Hematopoietic multipotent progenitor cell treated with erythropoietin and hydrocortisone succinate and interleukin-3 and kit ligand, for 15 days (in vitro differentiated cells): ENCODE results near the gene FCER1G.
"Not testable (repeated sequence)": the region's sequence is repeated elsewhere in the genome, so short reads cannot be mapped to it uniquely, and the experiment has no call there.

ENCODE experiments used
- DNase-seq: peaks from one replicate; pipeline ENCODE4 v3.0.0-alpha.2; 2015; ENCODE audit warnings: low spot score

The FCER1G gene

DNA sequence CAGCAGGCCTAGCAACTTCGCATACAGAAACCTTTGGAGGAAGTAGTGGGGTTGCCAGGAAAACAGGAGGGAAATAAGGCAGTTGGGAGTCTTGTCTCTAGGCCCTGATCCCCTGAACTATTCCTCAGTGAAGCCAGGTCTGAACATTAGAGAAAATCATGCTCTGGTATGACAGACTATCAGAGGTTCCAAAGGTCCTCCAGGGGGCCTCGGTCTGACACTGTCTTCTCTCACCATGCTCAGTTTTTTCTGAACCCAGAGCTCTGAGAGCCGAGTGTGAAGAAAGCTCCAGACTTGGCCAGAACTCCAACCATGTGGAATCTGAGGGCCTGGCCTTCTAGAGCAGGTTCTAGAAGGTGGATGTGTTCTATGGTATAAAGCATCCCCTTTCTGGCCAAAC, 14.8 kb downstream of the FCER1G start:
- DNase-seq, result no peak

DNA sequence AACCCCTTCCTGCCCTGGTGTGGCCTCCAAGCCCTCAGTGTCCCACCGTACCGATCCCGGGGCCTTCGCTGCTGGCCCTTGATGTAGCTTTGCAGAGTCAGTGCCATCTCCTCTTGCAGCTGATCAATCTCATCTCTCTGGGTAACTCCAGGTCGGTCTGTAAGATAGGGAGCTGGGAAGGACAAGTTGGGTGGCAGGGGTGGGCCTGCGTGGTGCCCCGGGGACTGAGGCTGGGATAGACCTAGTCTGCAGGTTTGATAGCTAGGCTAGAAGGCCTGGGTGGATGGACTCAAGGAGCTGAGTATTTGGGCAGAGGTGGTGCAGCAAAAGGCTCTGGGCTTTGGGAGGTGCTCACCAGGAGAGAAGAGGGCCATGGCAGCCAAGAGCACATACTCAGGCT, 15.7 kb downstream of the FCER1G start:
- DNase-seq, result no peak

DNA sequence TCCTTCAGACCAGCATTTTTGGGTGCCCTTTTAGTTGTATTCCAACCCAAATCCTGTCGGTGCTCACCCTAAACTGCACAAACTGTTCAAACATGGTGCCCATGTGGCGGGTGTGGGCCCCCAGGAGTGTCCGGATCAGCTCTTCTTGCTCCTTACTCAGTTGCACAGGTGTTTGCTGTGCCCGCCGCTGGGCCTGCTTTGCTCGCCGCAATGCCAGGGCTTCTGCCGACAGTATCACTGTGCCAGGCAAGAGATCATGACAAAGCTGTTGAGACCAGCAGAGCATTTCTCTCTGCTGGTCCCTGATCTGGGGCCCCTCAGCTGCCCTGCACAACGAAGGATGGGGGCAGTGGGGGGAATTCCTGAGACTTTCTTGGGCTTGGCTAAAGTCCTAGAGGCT, 18.0 kb downstream of the FCER1G start:
- DNase-seq, result no peak

DNA sequence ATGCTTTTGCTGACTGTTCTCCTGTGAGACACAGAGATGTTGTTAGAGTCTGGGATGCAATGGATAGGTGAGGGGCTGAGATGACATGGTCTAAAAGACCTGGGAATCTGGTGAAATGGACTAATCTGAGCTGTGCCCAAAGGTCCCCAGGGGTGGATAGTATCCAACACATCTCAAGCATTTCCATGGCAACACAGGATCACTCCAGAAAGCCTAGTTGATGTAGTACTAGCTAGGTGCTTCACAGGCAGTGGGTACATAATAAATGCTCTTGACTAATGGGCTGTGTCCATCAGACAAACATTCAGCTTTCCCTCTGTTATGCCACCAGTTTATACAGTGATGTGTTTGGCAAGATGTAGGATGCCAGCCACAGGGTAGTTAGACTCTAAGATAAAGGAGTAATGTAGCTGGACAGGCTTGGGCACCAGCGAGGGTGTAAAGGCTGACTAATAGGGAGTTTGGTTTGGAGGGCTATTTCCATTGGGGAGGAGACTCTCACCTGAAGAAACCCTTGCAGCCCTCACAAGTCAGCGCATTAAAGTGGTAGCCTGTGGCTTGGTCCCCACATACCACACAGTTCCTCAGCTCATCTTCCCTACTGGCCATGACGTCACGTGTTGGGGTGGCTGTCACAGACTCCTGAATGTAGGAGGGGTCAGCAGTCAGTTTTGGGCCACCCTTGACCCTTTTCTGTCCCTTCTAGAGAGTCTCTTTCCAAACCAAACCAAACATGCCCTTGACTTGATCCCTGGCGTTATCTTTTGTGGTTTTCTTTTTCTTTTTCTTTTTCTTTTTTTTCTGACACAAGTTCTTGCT, 21.1 kb downstream of the FCER1G start:
- DNase-seq, result no peak

DNA sequence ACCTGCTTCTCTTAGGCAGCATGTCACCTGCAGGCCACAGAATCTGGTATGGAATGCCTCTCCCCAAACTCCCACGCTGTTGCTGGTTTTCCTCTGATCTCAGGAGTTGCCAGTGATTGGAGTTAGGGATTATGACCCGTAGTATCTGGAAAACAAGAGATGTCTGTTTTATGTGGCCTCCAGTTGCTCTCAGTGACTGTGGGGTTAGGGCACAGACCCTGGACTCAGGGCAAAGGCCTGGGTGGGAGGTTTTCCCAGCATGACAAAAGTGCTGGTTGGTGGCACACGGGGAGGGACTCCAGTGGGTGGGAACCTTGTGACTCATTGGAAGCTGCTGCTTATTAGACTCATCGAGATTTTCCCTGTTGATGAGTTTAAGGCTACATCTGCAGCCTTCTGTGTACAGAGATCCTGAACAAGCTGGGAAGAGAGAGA, 23.0 kb downstream of the FCER1G start, which contains the start of gene NR1I3:
TSS of gene NR1I3 (minus strand) at position 165 of the 435 bp plus-strand sequence. CDS start 1,638 bp downstream, outside the sequence.
- no peak for DNase-seq

DNA sequence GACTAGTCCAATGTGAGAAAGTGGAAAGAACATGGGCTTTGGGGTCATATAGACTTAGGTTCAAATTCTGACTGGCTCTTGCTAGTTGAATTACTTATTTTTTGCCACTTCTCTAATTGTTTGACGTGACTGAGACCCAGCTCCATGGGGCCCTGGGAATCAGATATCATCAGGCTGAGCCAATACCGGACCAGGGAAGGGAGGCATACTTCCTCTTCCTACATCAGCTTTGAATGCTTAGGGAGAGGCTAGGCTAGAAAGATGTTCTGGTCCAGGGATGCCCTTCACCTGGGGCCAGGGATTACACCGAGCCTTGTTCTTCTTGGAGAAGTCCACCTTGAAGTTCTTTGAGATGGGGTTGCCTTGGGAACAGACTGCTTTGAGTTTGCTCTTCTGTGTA, 26.6 kb downstream of the FCER1G start:
- no peak for DNase-seq

DNA sequence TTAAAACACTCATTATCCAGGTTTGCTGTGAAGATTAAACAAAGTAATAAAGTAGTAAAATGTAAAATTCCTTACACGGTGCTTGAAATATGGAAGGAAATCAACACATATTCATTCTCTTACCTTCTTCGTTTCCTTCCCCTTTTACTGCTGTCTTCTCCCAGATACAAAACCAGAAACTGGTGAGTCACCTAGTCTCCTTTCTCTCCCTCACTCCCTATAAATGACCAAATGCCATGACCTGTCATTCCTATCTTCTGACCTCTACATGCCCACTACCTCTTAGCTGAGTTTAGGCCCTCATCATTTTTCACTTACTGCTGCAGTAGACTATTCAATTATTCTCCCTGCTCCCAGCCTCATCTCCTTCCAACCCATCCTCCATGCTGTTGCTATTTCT, 27.2 kb downstream of the FCER1G start:
- DNase-seq, result no peak

DNA sequence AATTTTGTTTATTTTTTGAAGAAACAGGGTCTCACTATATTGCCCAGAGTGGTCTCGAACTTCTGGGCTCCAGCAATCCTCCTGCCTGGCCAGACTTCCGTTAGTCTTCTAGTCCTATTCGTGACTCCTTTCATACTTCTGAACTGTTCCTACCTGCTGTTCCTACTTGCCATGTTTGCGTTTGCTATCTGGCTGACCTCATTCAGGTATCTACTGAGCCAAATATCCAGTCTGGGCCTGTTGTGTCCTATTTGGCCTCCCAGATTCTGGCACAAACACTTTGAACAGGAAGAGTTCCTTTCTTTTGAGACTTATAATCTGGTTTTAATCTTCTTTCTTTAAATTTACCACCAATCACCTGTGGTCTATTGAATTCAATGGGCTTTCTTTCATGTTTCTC, 29.8 kb downstream of the FCER1G start:
- no peak for DNase-seq

DNA sequence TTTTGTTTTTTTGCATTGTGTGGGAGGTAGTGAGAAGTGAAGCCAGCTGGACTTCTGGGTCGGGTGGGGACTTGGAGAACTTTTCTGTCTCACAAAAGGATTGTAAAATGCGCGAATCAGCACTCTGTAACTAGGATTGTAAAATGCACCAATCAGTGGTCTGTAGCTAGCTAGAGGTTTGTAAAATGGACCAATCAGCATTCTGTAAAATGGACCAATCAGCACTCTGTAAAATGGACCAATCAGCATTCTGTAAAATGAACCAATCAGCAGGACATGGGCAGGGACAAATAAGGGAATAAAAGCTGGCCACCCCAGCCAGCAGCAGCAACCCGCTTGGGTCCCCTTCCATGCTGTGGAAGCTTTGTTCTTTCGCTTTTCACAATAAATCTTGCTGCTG, 35.0 kb downstream of the FCER1G start:
- not testable (repeated sequence) for DNase-seq

DNA sequence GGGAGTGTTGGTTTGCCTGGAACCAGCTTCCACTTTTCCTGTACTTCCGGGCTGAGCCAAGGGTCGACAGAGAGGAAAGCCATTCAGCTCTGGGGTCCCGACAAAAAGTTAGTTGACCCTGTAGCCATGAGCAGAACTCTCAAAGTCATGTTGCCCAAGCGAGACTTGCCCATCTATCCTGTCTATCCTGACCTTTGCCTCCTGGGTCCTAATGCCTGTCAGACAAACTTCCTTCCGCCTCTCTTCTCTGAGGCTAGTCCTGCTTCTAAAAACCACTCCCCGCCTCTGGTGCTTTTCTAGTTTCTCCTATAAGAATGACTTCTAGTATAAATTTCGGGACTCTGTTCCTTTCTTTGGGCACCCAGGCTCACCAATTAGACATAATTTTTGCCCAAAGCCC, 35.7 kb downstream of the FCER1G start:
- DNase-seq, result no peak

DNA sequence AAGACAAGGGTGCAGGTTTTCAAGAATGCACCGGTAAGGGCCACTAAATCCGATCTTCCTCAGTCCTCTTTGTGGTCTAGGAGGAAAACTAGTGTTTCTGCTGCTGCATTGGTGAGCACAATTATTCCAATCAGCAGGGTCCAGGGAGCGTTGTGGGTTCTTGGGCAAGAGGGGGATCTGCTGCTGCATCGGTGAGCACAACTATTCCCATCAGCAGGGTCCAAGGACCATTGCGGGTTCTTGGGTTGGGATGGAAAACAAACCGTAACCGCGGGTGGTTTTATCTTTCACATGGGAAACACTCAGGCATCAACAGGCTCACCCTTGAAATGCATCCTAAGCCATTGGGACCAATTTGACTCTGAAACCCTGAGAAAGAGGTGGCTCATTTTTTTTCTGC, 36.5 kb downstream of the FCER1G start:
- no peak for DNase-seq

DNA sequence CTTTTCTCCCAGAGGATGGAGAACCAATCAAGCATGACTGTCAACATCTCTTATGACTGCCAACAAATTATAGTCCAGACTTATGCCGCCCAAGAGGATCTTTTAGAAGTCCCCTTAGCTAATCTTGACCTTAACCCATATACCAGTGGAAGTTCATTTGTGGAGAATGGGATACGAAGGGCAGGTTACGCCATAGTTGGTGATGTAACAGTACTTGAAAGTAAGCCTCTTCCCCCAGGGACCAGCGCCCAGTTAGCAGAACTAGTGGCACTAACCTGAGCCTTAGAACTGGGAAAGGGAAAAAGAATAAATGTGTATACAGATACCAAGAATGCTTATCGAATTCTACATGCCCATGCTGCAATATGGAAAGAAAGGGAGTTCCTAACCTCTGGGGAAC, 40.2 kb downstream of the FCER1G start:
- DNase-seq, result not testable (repeated sequence)

DNA sequence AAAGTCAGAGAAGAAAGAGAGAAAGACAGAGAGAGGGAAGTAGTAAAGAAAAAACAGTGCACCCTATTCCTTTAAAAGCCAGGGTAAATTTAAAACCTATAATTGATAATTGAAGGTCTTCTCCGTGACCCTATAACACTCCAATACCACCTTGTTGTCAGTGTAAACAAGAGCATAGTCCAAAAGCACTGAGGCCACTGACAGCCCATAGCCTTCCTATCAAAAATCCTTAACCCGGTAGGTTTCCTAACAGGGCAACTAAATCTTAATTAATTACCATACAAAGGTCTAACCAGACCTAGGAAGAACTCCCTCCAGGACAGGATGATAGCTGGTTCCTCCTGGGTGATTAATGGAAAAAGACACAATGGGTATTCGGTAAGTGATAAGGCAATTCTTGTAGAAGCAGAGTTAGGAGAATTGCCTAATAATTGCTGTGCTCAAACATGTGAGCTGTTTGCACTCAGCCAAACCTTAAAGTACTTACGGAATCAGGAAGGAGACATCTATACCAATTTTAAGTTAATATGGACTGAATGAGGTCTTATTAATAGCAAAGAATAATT, 40.9 kb downstream of the FCER1G start:
- not testable (repeated sequence) for DNase-seq

DNA sequence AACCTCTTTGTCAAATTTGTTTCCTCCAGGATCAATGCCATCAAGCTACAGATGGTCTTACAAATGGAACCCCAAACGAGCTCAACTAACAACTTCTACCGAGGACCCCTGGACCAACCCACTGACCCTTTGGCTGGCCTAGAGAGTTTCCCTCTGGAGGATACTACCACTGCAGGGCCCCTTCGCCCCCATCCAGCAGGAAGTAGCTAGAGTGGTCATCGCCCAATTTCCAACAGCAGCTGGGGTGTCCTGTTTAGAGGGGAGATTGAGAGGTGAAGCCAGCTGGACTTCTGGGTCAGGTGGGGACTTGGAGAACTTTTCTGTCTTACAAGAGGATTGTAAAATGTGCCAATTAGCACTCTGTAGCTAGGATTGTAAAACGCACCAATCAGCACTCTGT, 42.0 kb downstream of the FCER1G start:
- DNase-seq, result not testable (repeated sequence)

DNA sequence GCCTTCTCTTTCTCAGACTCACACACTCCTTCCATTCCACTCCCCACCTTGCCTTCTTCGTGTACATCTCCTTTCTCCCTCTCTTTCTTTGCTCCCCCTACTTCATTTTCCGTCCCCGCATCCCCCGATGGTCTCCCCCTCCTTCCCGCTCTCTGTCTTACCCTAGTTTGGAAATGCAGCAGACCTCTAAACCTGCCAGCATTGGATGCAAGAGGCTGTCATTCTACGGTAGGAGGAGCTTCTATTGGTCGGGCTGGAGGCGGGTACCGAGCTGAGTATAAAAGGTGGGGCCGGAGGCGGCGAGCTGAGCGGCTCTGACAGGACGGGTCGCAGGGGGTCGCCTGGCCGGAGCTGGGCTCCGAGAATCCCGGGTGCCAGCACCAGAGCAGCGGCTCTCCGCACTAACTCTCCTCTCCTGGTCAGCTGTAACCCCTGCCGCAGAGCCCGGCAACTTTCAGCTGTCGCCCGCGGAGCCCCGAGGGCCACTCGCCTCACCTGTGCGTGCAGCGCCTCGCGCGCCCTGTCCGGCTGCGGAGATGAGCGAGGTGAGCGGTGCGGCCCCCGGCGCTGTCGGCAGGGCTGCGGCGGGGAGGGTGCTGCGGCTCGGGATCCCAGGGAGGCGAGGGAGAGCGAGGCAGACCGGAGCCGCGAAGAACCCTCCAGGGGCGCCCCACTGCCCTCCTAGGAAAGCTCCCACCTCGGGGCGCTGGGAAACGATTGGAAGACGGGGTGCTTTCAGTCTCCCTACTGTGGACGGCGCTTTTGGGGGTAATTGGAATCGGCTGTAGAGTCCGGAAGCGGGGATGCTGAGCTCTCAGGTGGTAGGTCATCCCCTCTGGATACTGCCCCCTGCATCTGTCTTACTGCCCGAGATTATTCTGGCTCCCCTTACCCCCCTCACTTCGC, 43.6 kb downstream of the FCER1G start, which contains the start of gene PCP4L1:
TSS of gene PCP4L1 (plus strand) at position 307 of the 906 bp plus-strand sequence. CDS start at position 537, 230 bp downstream.
- no peak for DNase-seq

DNA sequence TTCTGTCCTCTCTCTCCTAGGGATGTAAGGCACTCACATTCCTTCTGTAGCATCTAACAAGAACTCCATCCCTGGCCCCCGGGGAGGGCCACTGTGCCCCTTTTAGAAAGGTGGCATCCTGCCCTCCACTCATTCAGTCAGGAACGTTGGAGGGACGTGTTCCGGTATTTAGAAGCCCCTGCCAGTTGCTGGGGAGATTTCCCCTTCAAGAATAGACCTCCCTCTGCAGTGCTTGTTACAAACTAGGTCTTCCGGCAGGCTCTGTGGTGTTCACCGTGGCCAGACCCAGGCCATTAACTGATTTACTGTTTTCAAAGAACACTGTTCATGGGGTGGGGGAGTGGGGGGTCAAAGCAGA, 44.2 kb downstream of the FCER1G start:
- no peak for DNase-seq

DNA sequence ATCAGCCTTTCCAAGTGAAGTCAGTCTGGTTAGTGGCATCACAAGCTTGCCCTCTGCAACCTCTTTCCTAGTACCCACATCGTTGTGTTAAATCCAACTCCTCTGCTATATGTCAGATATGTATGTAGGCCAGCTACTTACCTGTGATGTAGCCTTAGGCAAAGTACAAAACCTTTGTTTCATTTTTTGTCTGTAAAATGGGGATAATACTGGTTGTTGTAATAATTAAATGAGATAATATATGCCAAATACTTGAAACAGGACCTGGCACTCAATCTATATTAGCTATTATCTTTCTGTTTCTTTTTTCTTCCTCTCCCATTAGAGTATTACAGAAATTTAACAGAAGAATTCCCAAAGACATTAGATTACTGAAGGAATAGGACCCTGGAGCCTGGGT, 44.7 kb downstream of the FCER1G start:
- no peak for DNase-seq

DNA sequence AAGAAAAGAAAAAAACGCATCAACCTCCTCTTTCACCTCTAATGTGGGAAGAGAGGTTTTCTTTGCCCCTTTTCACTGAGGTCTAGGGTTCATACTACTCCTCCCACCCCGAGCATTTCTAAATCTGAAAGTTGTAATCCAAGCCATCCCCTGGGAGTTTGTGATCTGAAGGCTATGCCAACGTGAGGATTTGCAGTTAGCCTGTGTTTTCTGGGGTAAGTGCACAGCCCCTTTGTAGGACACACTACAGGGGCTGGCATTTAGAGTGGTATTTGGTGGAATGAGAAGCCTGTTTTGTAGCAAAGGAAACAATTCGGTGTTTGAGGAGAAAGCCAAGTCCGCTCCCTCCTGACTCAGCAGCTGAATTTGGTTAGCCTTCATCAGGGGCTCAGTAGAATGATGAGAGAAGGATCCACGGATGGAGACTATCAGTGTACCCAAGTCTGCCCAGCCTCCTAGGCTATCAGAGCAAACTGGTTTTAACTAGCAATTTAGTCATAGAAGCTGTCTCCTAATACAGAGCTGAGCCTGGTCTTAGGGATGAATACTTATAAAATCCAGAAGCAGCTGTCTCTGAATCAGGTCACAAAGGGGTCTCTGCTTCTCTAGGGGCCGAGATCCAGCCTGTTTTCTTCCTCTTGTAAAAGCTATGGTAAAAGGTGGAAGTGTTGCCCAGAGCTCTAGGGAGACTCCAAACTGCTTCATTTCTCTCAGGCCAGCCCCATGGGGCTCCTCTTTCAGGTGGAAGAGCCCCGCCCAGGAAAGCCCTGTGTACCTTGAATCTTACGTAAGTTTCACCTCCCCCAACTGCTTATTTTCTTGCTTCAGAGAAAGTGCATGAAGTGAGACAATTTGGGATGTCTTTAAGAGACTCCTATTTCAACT, 45.5 kb downstream of the FCER1G start:
- DNase-seq, result no peak

DNA sequence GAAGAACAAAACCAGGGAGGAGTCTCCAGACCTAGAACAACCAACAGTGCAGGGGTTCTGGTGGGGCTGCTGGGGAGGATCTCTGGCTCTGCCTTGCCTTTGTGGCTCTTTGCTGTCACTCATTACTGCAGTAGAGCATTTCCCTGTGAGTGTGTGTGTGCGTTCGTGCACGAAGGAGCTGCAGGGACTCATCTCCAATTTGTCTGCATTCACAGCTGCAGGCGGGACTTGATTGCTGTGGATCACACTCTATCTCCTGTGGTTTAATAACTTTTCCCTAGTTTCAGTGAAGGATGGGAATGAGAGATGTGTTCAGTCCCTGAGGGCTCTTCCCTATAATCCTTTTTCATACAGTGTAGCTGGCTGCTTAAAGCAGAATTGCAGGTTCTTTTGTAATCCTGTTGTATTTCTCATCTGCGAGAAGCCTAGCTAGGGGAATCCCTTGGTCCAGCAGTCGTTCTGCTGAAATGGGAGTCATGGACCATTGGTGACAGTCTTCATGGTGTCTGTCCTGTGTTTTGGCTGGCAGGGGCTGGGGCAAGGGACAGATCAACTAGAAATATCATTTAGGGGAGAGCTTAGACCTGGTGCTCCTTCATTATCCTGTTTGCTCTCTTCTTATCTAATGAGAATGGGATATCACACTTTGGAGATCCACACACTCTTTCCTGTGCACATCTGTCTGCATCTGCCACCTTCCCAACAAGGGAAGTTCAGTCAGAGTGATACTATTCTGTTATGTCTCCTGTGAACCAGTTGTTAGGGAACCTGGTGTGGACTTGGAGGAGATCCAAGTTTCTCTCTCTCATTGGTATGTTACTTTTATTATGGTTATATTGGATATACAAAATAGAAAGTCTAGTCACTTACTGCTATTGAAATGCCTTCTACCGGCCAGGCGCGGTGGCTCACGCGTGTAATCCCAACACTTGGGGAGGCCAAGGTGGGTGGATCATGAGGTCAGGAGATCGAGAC, 46.5 kb downstream of the FCER1G start:
- DNase-seq, result no peak

DNA sequence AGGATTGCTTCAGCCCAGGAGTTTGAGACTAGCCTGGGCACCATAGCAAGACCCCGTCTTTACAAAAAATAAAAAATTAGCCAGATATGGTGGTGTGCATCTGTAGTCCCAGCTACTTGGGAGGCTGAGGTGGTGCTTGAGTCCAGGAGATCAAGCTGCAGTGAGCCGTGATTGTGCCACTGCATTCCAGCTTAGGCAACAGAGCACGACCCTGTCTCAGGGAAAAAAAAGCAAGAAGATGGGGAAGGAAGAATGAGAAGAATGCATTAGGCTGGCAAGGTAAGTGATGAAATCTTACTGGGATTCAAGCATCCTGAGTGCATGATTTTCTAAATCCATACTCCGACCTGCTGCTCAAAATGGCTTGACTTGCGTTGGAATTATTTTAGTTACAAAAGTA, 50.2 kb downstream of the FCER1G start:
- no peak for DNase-seq
